Caco-2 (cell line): Measurements from ENCODE around the gene C20orf204. TPM values are rescaled to one million over a fixed set of nuclear protein-coding genes. Genes with fewer than 3 reads are reported as not detected.

Experiments used
- BruUV-seq: library from RNA; stranded (reverse); fragments of 400-500 nt; replicated peaks from 2 replicates; lab custom pipeline; 2021; lab: Mats Ljungman, UMichigan
- CTCF ChIA-PET: fragments of 300-600 bp; sonication (Branson Sonifier 250); formaldehyde crosslinking; loops from one replicate; lab custom pipeline; 2022; ENCODE audit warnings: antibody characterized with exemption; lab: Charles Lee
- POLR2A ChIA-PET: fragments of 300-600 bp; sonication (Branson Sonifier 250); formaldehyde crosslinking; loops from one replicate; lab custom pipeline; 2022; ENCODE audit warnings: antibody characterized with exemption; lab: Charles Lee
- DNase-seq, 2 experiments: peaks; one replicate each; pipeline versions ENCODE4 v3.0.0 to v3.0.0-alpha.2; 2020 to 2022
- H3K27me3 ChIP-seq: replicated peaks from 2 replicates; pipeline ENCODE4 v1.6.0; 2011; ENCODE audit warnings: low read length; ENCODE audit not compliant: control insufficient read depth, insufficient read depth
- H3K36me3 ChIP-seq: 2 replicates; pipeline ENCODE4 v1.5.1; 2011; ENCODE audit warnings: low read length; ENCODE audit not compliant: control insufficient read depth, insufficient read depth
- H3K4me1 ChIP-seq: fragments of 250-450 bp; sonication (Bioruptor Pico); 2 replicates; pipeline ENCODE4 v1.5.1; 2020; ENCODE audit warnings: mild to moderate bottlenecking
- H3K4me3 ChIP-seq: 2 replicates; pipeline ENCODE4 v1.5.1; 2011; ENCODE audit warnings: low read depth, mild to moderate bottlenecking, control low read depth, low read length
- H3K9me3 ChIP-seq: fragments of 250-450 bp; sonication (Bioruptor Pico); 2 replicates; pipeline ENCODE4 v1.5.1; 2020; ENCODE audit warnings: mild to moderate bottlenecking, moderate library complexity
- H3K27ac Mint-ChIP-seq: one replicate; pipeline ENCODE4 v1.8.0; 2022; ENCODE audit warnings: mixed read lengths; ENCODE audit not compliant: unreplicated experiment
- H3K27me3 Mint-ChIP-seq: one replicate; pipeline ENCODE4 v1.8.0; 2022; ENCODE audit warnings: mixed read lengths; ENCODE audit not compliant: insufficient read depth, unreplicated experiment
- H3K36me3 Mint-ChIP-seq: one replicate; pipeline ENCODE4 v1.8.0; 2022; ENCODE audit warnings: mild to moderate bottlenecking, mixed read lengths; ENCODE audit not compliant: insufficient read depth, unreplicated experiment
- H3K4me1 Mint-ChIP-seq: one replicate; pipeline ENCODE4 v1.8.0; 2022; ENCODE audit warnings: low read depth, mixed read lengths; ENCODE audit not compliant: unreplicated experiment
- H3K4me3 Mint-ChIP-seq: one replicate; pipeline ENCODE4 v1.8.0; 2022; ENCODE audit warnings: mild to moderate bottlenecking, moderate library complexity, mixed read lengths; ENCODE audit not compliant: unreplicated experiment
- H3K9me3 Mint-ChIP-seq: one replicate; pipeline ENCODE4 v1.8.0; 2022; ENCODE audit warnings: mixed read lengths; ENCODE audit not compliant: unreplicated experiment
- CTCF ChIP-seq, 2 experiments: fragments of 200-600 bp in 1 of 2; IDR thresholded peaks; 1 replicate in 1 of 2; 2 replicates in 1 of 2; pipeline versions ENCODE4 v1.5.1 to v1.8.0; 2011 to 2022; ENCODE audit warnings: antibody characterized with exemption in 1 of 2, control low read depth in 1 of 2, inconsistent platforms in 1 of 2, low read depth in 1 of 2, low read length in 1 of 2, mild to moderate bottlenecking in 1 of 2, moderate library complexity in 1 of 2; ENCODE audit not compliant: insufficient read depth in 1 of 2, severe bottlenecking in 1 of 2, unreplicated experiment in 1 of 2
- intact Hi-C: fragments of 100-400 bp; cut with micrococcal nuclease; formaldehyde crosslinking; loops from one replicate; pipeline ENCODE4 v1.10.0; 2022; ENCODE audit not compliant: unreplicated experiment
- total RNA-seq: library from RNA; stranded (reverse); gene quantifications from 2 replicates; pipeline ENCODE4 v1.2.3, GENCODE V29; 2022

The C20orf204 gene
- total RNA-seq, 1 experiment from 2014 or later = 3.2 TPM

DNA sequence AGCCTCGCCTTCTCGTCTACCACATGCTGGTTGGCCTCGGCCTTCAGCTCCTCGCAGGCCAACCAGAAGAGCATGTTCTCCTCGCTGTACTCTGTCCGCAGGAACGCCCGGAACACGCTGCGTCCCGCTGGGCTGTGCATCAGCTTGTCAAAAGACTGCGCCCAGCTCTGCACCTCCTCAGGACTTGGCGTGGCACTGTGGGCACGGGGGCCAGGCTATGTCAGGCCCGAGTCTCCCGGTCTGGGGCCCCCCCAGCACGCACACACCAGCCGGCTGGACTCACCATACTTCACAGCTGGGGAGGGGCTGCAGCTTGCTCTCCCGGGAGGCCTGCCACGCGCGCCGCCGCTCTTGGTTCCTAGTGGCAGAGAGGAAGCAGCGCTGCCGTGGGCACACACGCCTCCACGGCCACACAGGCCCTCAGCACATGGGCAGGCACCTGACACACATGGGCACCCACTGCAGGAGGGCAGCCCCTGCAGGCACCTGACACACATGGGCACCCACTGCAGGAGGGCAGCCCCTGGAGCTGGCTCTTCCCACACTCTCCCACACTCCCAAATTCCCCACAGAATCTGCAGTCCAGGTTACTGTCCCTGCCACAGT is 38.3 kb downstream of the C20orf204 start:
- Mint-ChIP-seq H3K36me3 (peaks cover 17% of the 10 kb centered on the region), H3K4me3 (no peak overlapping the region), H3K9me3 (no peaks in the 10 kb centered on the region), H3K27ac (no peak overlapping the region), H3K27me3 (no peaks in the 10 kb centered on the region), H3K4me1 (peaks cover 8% of the 10 kb centered on the region)
- BruUV-seq = no TSS peak
- intact Hi-C loops = no loop called here
- no peaks in the 10 kb centered on the region for H3K9me3 ChIP-seq
- CTCF ChIA-PET = interaction anchor here (1.9 kb wide), 1 partner anchor 12 kb away, joined by 7 read pairs; the partner anchor contains the start of gene TCEA2
- no peaks in the 10 kb centered on the region for H3K27me3 ChIP-seq
- POLR2A ChIA-PET = interaction anchor here (1.5 kb wide), 1 partner anchor 12 kb away, joined by 4 read pairs; the partner anchor contains the start of gene TCEA2
- peaks cover 10% of the 10 kb centered on the region for H3K4me1 ChIP-seq
- no peak overlapping the region for H3K4me3 ChIP-seq
- no peak for TF ChIP-seq CTCF (IDR thresholded peaks at IDR 0.05; ENCODE audit: insufficient read depth in 1 of 2, low read depth in 1 of 2, low read length in 1 of 2, severe bottlenecking in 1 of 2, unreplicated experiment in 1 of 2)
- H3K36me3 ChIP-seq = no peaks in the 10 kb centered on the region
- no peak for DNase-seq

- TF ChIP-seq CTCF (IDR thresholded peaks at IDR 0.05; ENCODE audit: insufficient read depth in 1 of 2, low read depth in 1 of 2, low read length in 1 of 2, severe bottlenecking in 1 of 2, unreplicated experiment in 1 of 2) = no peak
- Mint-ChIP-seq H3K9me3 (no peaks in the 10 kb centered on the region), H3K27ac (no peak overlapping the region), H3K27me3 (no peaks in the 10 kb centered on the region), H3K36me3 (peaks cover 11% of the 10 kb centered on the region), H3K4me1 (peaks cover 8% of the 10 kb centered on the region), H3K4me3 (no peak overlapping the region)
- Histone ChIP-seq H3K36me3 (no peaks in the 10 kb centered on the region), H3K4me3 (no peak overlapping the region), H3K27me3 (no peaks in the 10 kb centered on the region), H3K9me3 (no peaks in the 10 kb centered on the region), H3K4me1 (peaks cover 10% of the 10 kb centered on the region)
- BruUV-seq = no TSS peak
- ChIA-PET POLR2A (interaction anchor here (0.6 kb wide), 1 partner anchor 1213 kb away, joined by 3 read pairs; the partner anchor contains the start of gene TCFL5), CTCF (interaction anchor here (0.7 to 1.9 kb wide), 2 partner anchors 12 to 537 kb away, joined by 7 read pairs; partner anchors contain the start of gene TCEA2)
- DNase-seq = no peak
- intact Hi-C loops = no loop called here
These were observed 39.0 kb downstream of the C20orf204 start for GRCh38 chr20:64074963-64075362.

DNA sequence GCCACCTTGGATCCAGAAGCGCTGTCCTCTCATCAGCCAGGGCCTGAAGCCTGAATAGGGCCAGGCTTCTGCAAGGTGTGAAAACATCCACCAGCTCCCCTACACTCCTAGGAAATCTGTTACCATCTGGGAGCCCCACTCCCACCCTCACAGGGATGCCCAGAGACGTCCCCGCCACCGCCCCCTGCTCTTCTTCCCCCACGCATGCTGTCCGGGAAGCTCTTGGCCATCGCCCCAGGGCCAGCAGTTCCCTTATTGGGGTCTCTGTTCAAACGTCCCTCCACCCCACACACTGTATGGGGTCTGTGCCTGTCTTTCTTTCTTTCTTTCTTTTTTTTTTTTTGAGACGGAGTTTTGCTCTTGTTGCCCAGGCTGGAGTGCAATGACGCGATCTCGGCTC is 39.6 kb downstream of the C20orf204 start:
- TF ChIP-seq CTCF (IDR thresholded peaks at IDR 0.05; ENCODE audit: insufficient read depth in 1 of 2, low read depth in 1 of 2, low read length in 1 of 2, severe bottlenecking in 1 of 2, unreplicated experiment in 1 of 2) = no peak
- no peaks in the 10 kb centered on the region for H3K9me3 ChIP-seq
- ChIA-PET POLR2A (interaction anchor here (0.6 kb wide), 2 partner anchors 74 to 1214 kb away, joined by 3 to 4 read pairs; partner anchors contain the start of gene TCFL5), CTCF (interaction anchor here (1.1 kb wide), 1 partner anchor 27 kb away, joined by 3 read pairs; no protein-coding TSS in a partner anchor)
- Mint-ChIP-seq H3K36me3 (peaks cover 9% of the 10 kb centered on the region), H3K9me3 (no peaks in the 10 kb centered on the region), H3K27ac (no peak overlapping the region), H3K4me3 (no peak overlapping the region), H3K27me3 (no peaks in the 10 kb centered on the region), H3K4me1 (peaks cover 14% of the 10 kb centered on the region)
- H3K4me1 ChIP-seq = peaks cover 16% of the 10 kb centered on the region
- no peak overlapping the region for H3K4me3 ChIP-seq
- no peak for DNase-seq
- no peaks in the 10 kb centered on the region for H3K36me3 ChIP-seq
- BruUV-seq = no TSS peak
- no peaks in the 10 kb centered on the region for H3K27me3 ChIP-seq
- intact Hi-C loops = no loop called here
